GM20000 (cell line): ENCODE measurements around the gene TUFM.
"Not testable (repeated sequence)": the region's sequence is repeated elsewhere in the genome, so short reads cannot be mapped to it uniquely, and the experiment has no call there.

ENCODE experiments used
- DNase-seq: peaks from one replicate; pipeline ENCODE4 v3.0.0; 2012; ENCODE audit warnings: low spot score
- TF ChIP-seq, protein P1 (sequence below): IDR thresholded peaks from 2 replicates; pipeline ENCODE4 v1.5.1; 2012; ENCODE audit warnings: mild to moderate bottlenecking, control low read depth; ENCODE audit errors: extremely low read depth, missing control alignments

Gene TUFM

DNA sequence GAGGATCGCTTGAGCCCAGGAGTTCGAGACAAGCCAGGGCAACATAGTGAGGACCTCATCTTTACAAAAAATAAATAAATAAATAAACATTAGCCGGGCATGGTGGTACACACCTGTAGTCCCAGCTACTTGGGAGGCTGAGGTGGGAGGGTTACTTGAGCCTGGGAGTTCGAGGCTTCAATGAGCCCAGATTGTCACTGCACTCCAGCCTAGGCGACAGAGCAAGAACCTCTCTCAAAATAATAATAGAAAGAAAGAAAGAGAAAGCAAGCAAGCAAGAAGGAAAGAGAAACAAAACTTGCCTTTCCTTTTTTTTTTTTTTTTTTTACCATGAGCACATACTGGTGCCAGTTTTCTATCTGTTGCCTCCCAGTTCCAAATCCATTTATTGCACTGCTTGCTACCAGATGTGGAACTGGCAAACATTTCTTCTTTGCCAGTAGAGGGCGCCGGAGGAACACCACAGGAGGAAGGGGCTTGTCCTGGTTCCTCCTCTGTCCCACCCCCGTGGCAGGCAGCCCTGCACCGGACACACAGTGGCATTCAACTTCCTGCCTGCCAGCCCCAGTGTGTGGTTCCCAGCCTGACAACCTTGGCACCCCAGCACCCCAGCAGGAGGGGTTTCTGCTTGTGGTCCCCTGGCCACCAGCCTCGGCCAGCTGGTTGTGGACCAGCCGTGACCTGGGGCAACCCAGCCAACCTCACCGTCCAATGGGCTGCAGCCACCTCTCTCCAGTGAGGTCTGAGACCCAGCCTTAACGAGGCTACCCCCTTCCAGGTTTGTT is 43.7 kb downstream of the TUFM start:
- TF ChIP-seq, protein P1, sequence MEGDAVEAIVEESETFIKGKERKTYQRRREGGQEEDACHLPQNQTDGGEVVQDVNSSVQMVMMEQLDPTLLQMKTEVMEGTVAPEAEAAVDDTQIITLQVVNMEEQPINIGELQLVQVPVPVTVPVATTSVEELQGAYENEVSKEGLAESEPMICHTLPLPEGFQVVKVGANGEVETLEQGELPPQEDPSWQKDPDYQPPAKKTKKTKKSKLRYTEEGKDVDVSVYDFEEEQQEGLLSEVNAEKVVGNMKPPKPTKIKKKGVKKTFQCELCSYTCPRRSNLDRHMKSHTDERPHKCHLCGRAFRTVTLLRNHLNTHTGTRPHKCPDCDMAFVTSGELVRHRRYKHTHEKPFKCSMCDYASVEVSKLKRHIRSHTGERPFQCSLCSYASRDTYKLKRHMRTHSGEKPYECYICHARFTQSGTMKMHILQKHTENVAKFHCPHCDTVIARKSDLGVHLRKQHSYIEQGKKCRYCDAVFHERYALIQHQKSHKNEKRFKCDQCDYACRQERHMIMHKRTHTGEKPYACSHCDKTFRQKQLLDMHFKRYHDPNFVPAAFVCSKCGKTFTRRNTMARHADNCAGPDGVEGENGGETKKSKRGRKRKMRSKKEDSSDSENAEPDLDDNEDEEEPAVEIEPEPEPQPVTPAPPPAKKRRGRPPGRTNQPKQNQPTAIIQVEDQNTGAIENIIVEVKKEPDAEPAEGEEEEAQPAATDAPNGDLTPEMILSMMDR: peak; percentile 15
- DNase-seq: not testable (repeated sequence)
